ENCODE measurements around the gene CBFB. TPM values are rescaled to one million over a fixed set of nuclear protein-coding genes. Genes with fewer than 3 reads are reported as not detected.

The CBFB gene
- total and polyA plus RNA-seq, 2 of the 13 experiments (the other 11 are each of a cell fraction or from before 2014, with no cell fraction given) = 22.1 to 70.8 TPM

DNA sequence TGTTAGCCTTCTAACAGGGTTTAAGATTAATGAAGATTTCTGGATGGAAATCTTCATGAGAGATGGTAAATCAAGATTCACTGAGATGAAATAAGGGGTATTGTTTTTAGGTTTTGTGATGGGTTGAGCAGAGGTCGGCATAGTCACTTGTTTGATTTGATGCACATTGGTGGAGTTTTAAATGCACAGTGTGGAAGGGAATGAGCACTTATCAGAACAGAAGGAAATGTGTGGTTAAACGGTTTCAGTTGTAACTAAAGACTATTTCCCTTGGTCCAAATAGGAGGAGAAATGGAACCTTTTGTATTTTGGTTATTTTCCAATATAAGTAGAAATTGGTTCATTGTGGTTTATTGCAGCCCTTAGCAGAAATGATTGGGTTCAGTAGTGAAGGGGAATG lies 34.1 kb downstream of the CBFB start (continued):
- no peak for TF ChIP-seq ZBTB7B (CRISPR knock-in tag; IDR thresholded peaks at IDR 0.05)

DNA sequence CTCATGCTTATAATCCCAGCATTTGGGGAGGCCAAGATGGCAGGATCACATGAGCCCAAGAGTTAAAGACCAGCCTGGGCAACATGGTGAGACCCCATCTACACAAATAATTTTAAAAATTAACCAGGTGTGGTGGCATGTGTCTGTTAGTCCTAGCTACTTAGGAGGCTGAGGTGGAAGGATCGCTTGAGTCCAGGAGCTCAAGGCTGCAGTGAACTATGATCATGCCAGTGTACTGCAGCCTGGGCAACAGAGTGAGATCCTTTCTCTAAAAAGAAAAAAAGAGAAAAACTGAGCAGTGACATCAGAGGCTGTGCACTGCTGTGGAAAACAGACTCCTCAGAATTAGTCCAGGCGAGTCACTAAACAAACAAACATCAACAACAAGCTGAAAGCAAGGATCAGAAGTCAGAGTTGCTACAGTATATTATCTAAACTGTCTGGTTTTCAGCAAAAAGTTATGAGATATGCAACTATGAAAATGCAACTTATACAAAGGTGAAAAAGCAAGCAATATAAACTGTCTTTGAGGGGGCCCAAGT lies 39.3 kb downstream of the CBFB start:
- Histone ChIP-seq H3K4me2 (ENCODE audit: low read depth, low read length) (no peak overlapping the region), H3K27ac (ENCODE audit: extremely low read length, insufficient read depth, low read length) (no peak overlapping the region), H3K4me1 (ENCODE audit: insufficient read depth, low read length) (peaks cover 11% of the 10 kb centered on the region), H3K36me3 (replicated peaks in 1 of 2; ENCODE audit: control insufficient read depth in 1 of 2, insufficient read depth in 2 of 2, low read length in 2 of 2) (peaks cover 20 to 50% of the 10 kb centered on the region in 2 experiments), H4K20me1 (ENCODE audit: insufficient read depth, low read length) (no peaks in the 10 kb centered on the region), H3K27me3 (ENCODE audit: control insufficient read depth in 1 of 2, insufficient read depth in 2 of 2, low read length in 2 of 2) (no peaks in the 10 kb centered on the region), H3K4me3 (replicated peaks in 1 of 3; ENCODE audit: insufficient read depth in 1 of 3, low read depth in 2 of 3, low read length in 3 of 3) (no peak overlapping the region), H2AFZ (ENCODE audit: low read length) (no peak overlapping the region), H3K79me2 (ENCODE audit: insufficient read depth, low read length) (peaks cover 4% of the 10 kb centered on the region), H3K9me3 (ENCODE audit: low read length) (no peaks in the 10 kb centered on the region), H3K9ac (ENCODE audit: insufficient read depth, low read depth, low read length) (no peak overlapping the region)
- DNase-seq (ENCODE audit: low spot score) (peak; percentile 11), FAIRE-seq (no peak), ATAC-seq (peak; percentile 43; the same call in 1 of the 3 replicates)
- ChIA-PET CTCF (ENCODE audit: low intra/inter-chr PET ratio, low total read pairs) (no interaction called here), POLR2A (interaction anchor here (1.2 to 1.3 kb wide), 2 partner anchors 43 to 50 kb away, joined by 3 read pairs; no protein-coding TSS in a partner anchor)
- in situ Hi-C loops (cut with HindIII; ENCODE audit: extremely low pct_ligation_motif_present, low pct_unique_long_range_greater_than_20kb) (no loop called here), intact Hi-C loops (cut with micrococcal nuclease; ENCODE audit: unreplicated experiment) (no loop called here)
- WGBS (ENCODE audit: low lambda C conversion rate) = 91% methylated on average over 2 of the region's 2 CpGs
- BruUV-seq (replicated peaks) = no TSS peak
- TF ChIP-seq DBP (CRISPR knock-in tag; IDR thresholded peaks at IDR 0.05; ENCODE audit: not compliant biosample characterization) (no peak), HNRNPH1 (optimal IDR thresholded peaks at IDR 0.05; ENCODE audit: low read depth, low read length) (no peak), ZNF550 (CRISPR knock-in tag; IDR thresholded peaks at IDR 0.05; ENCODE audit: borderline replicate concordance) (no peak), ZHX1 (CRISPR knock-in tag; IDR thresholded peaks at IDR 0.05; ENCODE audit: low read depth) (no peak), TP53 (CRISPR knock-in tag; conservative IDR thresholded peaks at IDR 0.05) (no peak), SP1 (IDR thresholded peaks at IDR 0.05) (no peak), SP1 (CRISPR knock-in tag; IDR thresholded peaks at IDR 0.05) (no peak), ZMAT3 (CRISPR knock-in tag; conservative IDR thresholded peaks at IDR 0.05) (no peak), HNF4A (CRISPR knock-in tag; IDR thresholded peaks at IDR 0.05) (no peak), GLI4 (CRISPR knock-in tag; IDR thresholded peaks at IDR 0.05; ENCODE audit: borderline replicate concordance) (no peak), TMF1 (CRISPR knock-in tag; IDR thresholded peaks at IDR 0.05; ENCODE audit: low read depth) (no peak), FOSL1 (CRISPR knock-in tag; IDR thresholded peaks at IDR 0.05; ENCODE audit: borderline replicate concordance) (peak; percentile 47; the same call in 1 of the 2 replicates), MYNN (CRISPR knock-in tag; IDR thresholded peaks at IDR 0.05; ENCODE audit: low read depth) (no peak), CREB1 (IDR thresholded peaks at IDR 0.05) (0 out of 2 replicates have a peak, but pooled peaks have one; percentile 6), CREB1 (CRISPR knock-in tag; IDR thresholded peaks at IDR 0.05) (no peak)
- TF ChIP-seq, protein P1, sequence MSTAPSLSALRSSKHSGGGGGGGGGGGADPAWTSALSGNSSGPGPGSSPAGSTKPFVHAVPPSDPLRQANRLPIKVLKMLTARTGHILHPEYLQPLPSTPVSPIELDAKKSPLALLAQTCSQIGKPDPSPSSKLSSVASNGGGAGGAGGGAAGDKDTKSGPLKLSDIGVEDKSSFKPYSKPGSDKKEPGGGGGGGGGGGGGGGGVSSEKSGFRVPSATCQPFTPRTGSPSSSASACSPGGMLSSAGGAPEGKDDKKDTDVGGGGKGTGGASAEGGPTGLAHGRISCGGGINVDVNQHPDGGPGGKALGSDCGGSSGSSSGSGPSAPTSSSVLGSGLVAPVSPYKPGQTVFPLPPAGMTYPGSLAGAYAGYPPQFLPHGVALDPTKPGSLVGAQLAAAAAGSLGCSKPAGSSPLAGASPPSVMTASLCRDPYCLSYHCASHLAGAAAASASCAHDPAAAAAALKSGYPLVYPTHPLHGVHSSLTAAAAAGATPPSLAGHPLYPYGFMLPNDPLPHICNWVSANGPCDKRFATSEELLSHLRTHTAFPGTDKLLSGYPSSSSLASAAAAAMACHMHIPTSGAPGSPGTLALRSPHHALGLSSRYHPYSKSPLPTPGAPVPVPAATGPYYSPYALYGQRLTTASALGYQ (CRISPR knock-in tag; IDR thresholded peaks at IDR 0.05) = no peak
- TF ChIP-seq, protein P2, sequence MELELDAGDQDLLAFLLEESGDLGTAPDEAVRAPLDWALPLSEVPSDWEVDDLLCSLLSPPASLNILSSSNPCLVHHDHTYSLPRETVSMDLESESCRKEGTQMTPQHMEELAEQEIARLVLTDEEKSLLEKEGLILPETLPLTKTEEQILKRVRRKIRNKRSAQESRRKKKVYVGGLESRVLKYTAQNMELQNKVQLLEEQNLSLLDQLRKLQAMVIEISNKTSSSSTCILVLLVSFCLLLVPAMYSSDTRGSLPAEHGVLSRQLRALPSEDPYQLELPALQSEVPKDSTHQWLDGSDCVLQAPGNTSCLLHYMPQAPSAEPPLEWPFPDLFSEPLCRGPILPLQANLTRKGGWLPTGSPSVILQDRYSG (CRISPR knock-in tag; IDR thresholded peaks at IDR 0.05) = no peak
